Measurements from ENCODE around the gene COQ8A.

- TF ChIP-seq CTCF (IDR thresholded peaks at IDR 0.05): no peak
- TF ChIP-seq POLR2AphosphoS5 (IDR thresholded peaks at IDR 0.05): no peak
- TF ChIP-seq POLR2A (IDR thresholded peaks at IDR 0.05; ENCODE audit: low read depth): no peak
Measured at GRCh38 chr1:226920446-226920894, 19.6 kb upstream of the COQ8A start.

Measured in esophagus muscularis mucosa (tissue), 3 donors.